T-cell (primary cell): ENCODE data around the gene CRYZ. TPM values are rescaled to one million over a fixed set of nuclear protein-coding genes. Genes with fewer than 3 reads are reported as not detected.

Experiments used
- ATAC-seq, 4 experiments: fragments of 200-7000 bp in 3 of 4; fragments of 150-1000 bp in 1 of 4; cut with Tn5 transposase; replicated peaks in 1 of 4; 1 replicate in 3 of 4; 2 replicates in 1 of 4; pipeline ENCODE4 v1.10.0; 2021; ENCODE audit warnings: moderate library complexity in 3 of 4, mild to moderate bottlenecking in 2 of 4, moderate number of reproducible peaks in 1 of 4
- CTCF ChIA-PET, 2 donors: fragments of 300-600 bp; sonication (Branson Sonifier 250); formaldehyde crosslinking; loops; one replicate each; lab custom pipeline; 2022; ENCODE audit warnings: antibody characterized with exemption in 2 of 2; lab: Charles Lee
- POLR2A ChIA-PET, 2 donors: fragments of 300-600 bp; sonication (Branson Sonifier 250); formaldehyde crosslinking; loops; one replicate each; lab custom pipeline; 2022; ENCODE audit warnings: antibody characterized with exemption in 2 of 2; lab: Charles Lee
- DNase-seq, 35 experiments: peaks; one replicate each; pipeline versions ENCODE4 v3.0.0 to v3.0.0-alpha.2; 2013 to 2023
- H3K27ac ChIP-seq: one replicate; pipeline ENCODE4 v1.5.1; 2013; ENCODE audit warnings: low read length
- H3K27me3 ChIP-seq, 2 experiments: replicated peaks in 1 of 2; 1 replicate in 1 of 2; 2 replicates in 1 of 2; pipeline versions ENCODE4 v1.6.1 to v1.7.0; 2013; ENCODE audit warnings: low read length in 1 of 2, mixed read lengths in 1 of 2; ENCODE audit not compliant: control insufficient read depth in 2 of 2, insufficient read depth in 2 of 2; ENCODE audit errors: extremely low read depth in 1 of 2
- H3K36me3 ChIP-seq, 2 donors: 1 replicate in 1 of 2; 2 replicates in 1 of 2; pipeline versions ENCODE4 v1.6.1 to v1.7.0; 2013; ENCODE audit warnings: low read length in 1 of 2; ENCODE audit not compliant: control insufficient read depth in 2 of 2, insufficient read depth in 1 of 2; ENCODE audit errors: extremely low read depth in 1 of 2
- H3K4me1 ChIP-seq, 2 experiments: 1 replicate in 1 of 2; 2 replicates in 1 of 2; pipeline versions ENCODE4 v1.6.1 to v1.7.0; 2013; ENCODE audit warnings: low read length in 2 of 2, mixed read lengths in 1 of 2; ENCODE audit not compliant: insufficient read depth in 2 of 2, control insufficient read depth in 1 of 2; ENCODE audit errors: extremely low read depth in 1 of 2
- H3K4me3 ChIP-seq, 2 donors: 1 replicate in 1 of 2; 2 replicates in 1 of 2; pipeline versions ENCODE4 v1.5.1 to v1.7.0; 2013; ENCODE audit warnings: mild to moderate bottlenecking in 2 of 2, low read length in 1 of 2, moderate library complexity in 1 of 2; ENCODE audit not compliant: control insufficient read depth in 1 of 2; ENCODE audit errors: extremely low read depth in 1 of 2
- H3K9me3 ChIP-seq: 2 replicates; pipeline ENCODE4 v1.7.0; 2013
- H3K27ac Mint-ChIP-seq, 2 donors: one replicate each; pipeline ENCODE4 v1.8.0; 2020 to 2021; ENCODE audit warnings: mild to moderate bottlenecking in 2 of 2, mixed read lengths in 2 of 2
- H3K27me3 Mint-ChIP-seq, 2 donors: one replicate each; pipeline ENCODE4 v1.8.0; 2021 to 2022; ENCODE audit warnings: mixed read lengths in 2 of 2
- H3K36me3 Mint-ChIP-seq: one replicate; pipeline ENCODE4 v1.8.0; 2021; ENCODE audit warnings: mixed read lengths
- H3K4me1 Mint-ChIP-seq, 3 donors: one replicate each; pipeline ENCODE4 v1.8.0; 2020 to 2022; ENCODE audit warnings: mixed read lengths in 3 of 3, mild to moderate bottlenecking in 1 of 3
- H3K4me3 Mint-ChIP-seq, 3 donors: one replicate each; pipeline ENCODE4 v1.8.0; 2020 to 2022; ENCODE audit warnings: mild to moderate bottlenecking in 3 of 3, mixed read lengths in 3 of 3, moderate library complexity in 3 of 3
- H3K9me3 Mint-ChIP-seq, 3 donors: one replicate each; pipeline ENCODE4 v1.8.0; 2020 to 2022; ENCODE audit warnings: mixed read lengths in 3 of 3
- WGBS: methylation state at CpG from one replicate; pipeline ENCODE4 v1.1.5; 2013; ENCODE audit warnings: missing lambda C conversion rate; ENCODE audit not compliant: insufficient coverage; 5-methylcytosine and 5-hydroxymethylcytosine counted together
- total RNA-seq, 35 experiments: library from RNA in 6 of 35; stranded (reverse) in 6 of 35; fragments of 120-200 nt in 1 of 35; gene quantifications; one replicate each; pipeline versions ENCODE4 v1.2.1 to v1.2.4 and lab custom pipeline; 2013 to 2026

CRYZ gene
- total RNA-seq, 5 donors from 2014 or later (not counting 1 experiment from before 2014, with no cell fraction given), result 13.5 to 22.2 (median 17.3) TPM

DNA sequence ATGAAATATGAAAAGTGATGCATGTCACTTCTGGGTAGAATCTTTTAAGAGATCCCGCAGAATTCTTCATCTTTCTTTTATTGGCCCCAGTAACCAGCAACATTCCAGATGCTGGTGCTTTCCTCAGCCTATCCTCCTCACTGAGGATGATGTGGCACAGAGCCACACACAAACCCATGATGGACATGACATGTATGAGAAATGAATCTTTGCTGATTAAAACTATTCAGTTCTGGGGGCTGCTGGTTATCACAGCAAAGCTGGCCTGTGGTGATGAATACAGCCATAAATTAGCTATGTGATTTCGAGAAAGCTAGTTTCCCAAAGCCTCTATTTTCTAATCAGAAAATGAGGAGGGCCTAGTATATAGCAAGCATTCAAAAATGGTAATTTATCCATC lies 51.0 kb downstream of the CRYZ start:
- Histone ChIP-seq H3K4me1 (no peaks in the 10 kb centered on the region), H3K9me3 (no peaks in the 10 kb centered on the region), H3K27ac (no peak overlapping the region), H3K36me3 (no peaks in the 10 kb centered on the region), H3K4me3 (no peak overlapping the region), H3K27me3 (no peaks in the 10 kb centered on the region)
- H3K27ac Mint-ChIP-seq, result no peak overlapping the region
- no peak for DNase-seq
- CTCF ChIA-PET, result no interaction called here
- no peak for ATAC-seq
- no peaks in the 10 kb centered on the region for H3K9me3 Mint-ChIP-seq
- H3K4me3 Mint-ChIP-seq, result no peak overlapping the region
- no peaks in the 10 kb centered on the region for H3K36me3 Mint-ChIP-seq
- POLR2A ChIA-PET, result no interaction called here
- H3K27me3 Mint-ChIP-seq, result peaks cover 7 to 22% of the 10 kb centered on the region in 2 donors
- 100% methylated on average over 1 of the region's 2 CpGs for WGBS
- H3K4me1 Mint-ChIP-seq, result no peaks in the 10 kb centered on the region

DNA sequence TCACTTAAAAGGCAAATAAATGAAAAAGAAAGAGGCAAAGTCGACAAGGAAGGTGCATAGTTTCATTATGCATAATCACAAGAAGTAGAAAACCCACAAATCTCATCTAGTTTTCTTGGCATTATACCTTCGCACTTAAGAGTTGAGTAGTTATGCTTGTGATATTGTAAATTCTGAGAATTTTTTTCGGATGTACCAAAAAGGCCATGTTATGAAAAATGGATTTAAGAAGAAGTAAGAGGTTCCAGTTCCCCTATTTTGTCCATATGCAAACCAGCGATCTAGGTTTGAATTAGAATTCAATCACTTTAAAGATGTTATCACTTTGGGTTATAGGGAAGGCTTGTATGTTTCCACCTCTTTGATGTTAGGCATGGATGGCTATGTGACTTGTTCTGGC lies 51.4 kb downstream of the CRYZ start:
- no peaks in the 10 kb centered on the region for H3K4me1 Mint-ChIP-seq
- no peaks in the 10 kb centered on the region for H3K27me3 ChIP-seq
- ChIA-PET POLR2A (no interaction called here), CTCF (no interaction called here)
- no peak overlapping the region for H3K27ac Mint-ChIP-seq
- H3K4me1 ChIP-seq, result no peaks in the 10 kb centered on the region
- WGBS, result no CpG with 5 or more reads among the region's 4 CpGs
- H3K36me3 Mint-ChIP-seq, result no peaks in the 10 kb centered on the region
- H3K36me3 ChIP-seq, result no peaks in the 10 kb centered on the region
- DNase-seq (no peak), ATAC-seq (no peak)
- H3K9me3 Mint-ChIP-seq, result no peaks in the 10 kb centered on the region
- no peak overlapping the region for H3K4me3 ChIP-seq
- no peak overlapping the region for H3K4me3 Mint-ChIP-seq
- H3K9me3 ChIP-seq, result no peaks in the 10 kb centered on the region
- peaks cover 7 to 23% of the 10 kb centered on the region in 2 donors for H3K27me3 Mint-ChIP-seq
- no peak overlapping the region for H3K27ac ChIP-seq

DNA sequence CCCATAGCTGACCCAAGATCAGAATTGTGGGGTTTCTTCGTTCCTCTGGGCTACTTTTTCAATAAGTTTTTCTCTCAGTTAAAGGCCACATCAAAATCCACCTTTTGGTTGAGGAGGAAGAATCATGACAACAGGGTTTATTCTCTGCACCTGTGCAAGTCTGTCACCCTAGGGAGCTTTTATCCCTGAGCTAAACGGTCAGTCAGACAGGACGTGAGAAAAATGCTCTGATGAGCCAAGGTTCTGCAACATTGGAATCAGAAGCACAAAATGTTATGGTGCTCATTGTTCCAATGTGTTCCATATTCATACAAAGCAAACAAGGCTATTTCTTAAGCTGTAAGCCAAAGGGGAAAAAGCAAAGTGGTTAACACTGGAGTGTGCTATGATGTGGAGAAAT lies 51.8 kb downstream of the CRYZ start:
- no peak for ATAC-seq
- Histone ChIP-seq H3K27ac (no peak overlapping the region), H3K4me3 (no peak overlapping the region), H3K27me3 (no peaks in the 10 kb centered on the region), H3K36me3 (no peaks in the 10 kb centered on the region), H3K4me1 (no peaks in the 10 kb centered on the region), H3K9me3 (no peaks in the 10 kb centered on the region)
- no peak overlapping the region for H3K4me3 Mint-ChIP-seq
- H3K27me3 Mint-ChIP-seq, result peaks cover 7 to 23% of the 10 kb centered on the region in 2 donors
- ChIA-PET CTCF (interaction anchor here in 1 of 2 donors (0.5 kb wide), 1 partner anchor 1141 kb away, joined by 3 read pairs; no protein-coding TSS in a partner anchor), POLR2A (no interaction called here)
- 64% methylated on average over 2 of the region's 3 CpGs for WGBS
- no peaks in the 10 kb centered on the region for H3K4me1 Mint-ChIP-seq
- no peak overlapping the region for H3K27ac Mint-ChIP-seq
- no peaks in the 10 kb centered on the region for H3K9me3 Mint-ChIP-seq
- H3K36me3 Mint-ChIP-seq, result no peaks in the 10 kb centered on the region
- DNase-seq, result no peak

DNA sequence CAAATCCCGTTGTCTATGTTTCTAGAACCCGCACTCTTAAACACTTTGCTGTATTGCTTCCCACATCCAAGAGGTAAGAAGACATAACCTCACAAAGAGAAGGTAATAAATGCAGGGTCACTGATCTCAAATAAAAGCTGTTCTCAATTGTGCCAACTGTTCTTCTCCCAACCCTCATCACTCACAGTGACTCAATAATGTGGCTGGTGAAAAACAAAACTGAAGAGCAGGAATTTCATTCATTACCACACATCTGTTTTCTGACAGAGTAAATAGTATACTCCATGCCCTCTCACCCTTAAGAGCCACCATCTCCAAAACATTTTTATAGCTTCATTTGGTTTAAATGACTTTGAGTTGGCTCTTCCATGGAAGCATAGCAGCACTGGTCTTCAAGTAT lies 53.0 kb downstream of the CRYZ start:
- Histone ChIP-seq H3K4me1 (no peaks in the 10 kb centered on the region), H3K4me3 (no peak overlapping the region), H3K27me3 (no peaks in the 10 kb centered on the region), H3K27ac (no peak overlapping the region), H3K36me3 (no peaks in the 10 kb centered on the region), H3K9me3 (no peaks in the 10 kb centered on the region)
- no peaks in the 10 kb centered on the region for H3K36me3 Mint-ChIP-seq
- ATAC-seq (no peak), DNase-seq (no peak)
- peaks cover 13 to 33% of the 10 kb centered on the region in 2 donors for H3K27me3 Mint-ChIP-seq
- ChIA-PET CTCF (no interaction called here), POLR2A (no interaction called here)
- H3K4me1 Mint-ChIP-seq, result no peaks in the 10 kb centered on the region
- 94% methylated on average over 2 of the region's 2 CpGs for WGBS
- H3K27ac Mint-ChIP-seq, result no peak overlapping the region
- no peaks in the 10 kb centered on the region for H3K9me3 Mint-ChIP-seq
- no peak overlapping the region for H3K4me3 Mint-ChIP-seq

DNA sequence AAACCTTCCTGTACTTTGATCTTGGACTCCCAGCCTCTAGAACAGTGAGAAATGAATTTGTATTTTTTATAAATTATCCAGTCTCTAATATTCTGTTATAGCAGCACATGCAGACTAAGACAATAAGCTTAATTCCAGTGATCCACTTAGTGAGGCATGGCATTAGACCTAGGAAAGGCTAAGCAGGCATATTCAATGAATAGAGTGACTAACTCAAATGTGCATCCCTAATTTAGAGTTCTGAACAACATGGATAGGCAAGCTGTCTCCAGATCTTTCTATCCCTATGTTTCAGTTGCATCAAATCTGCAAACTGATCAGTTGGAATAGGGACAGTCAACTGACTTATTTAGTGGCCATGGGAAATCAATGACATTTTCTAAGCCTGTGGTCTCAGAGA lies 54.9 kb downstream of the CRYZ start:
- Histone ChIP-seq H3K36me3 (no peaks in the 10 kb centered on the region), H3K27me3 (peaks cover 5 to 11% of the 10 kb centered on the region in 2 experiments), H3K4me3 (no peak overlapping the region), H3K27ac (no peak overlapping the region), H3K9me3 (no peaks in the 10 kb centered on the region), H3K4me1 (no peaks in the 10 kb centered on the region)
- no peak for ATAC-seq
- Mint-ChIP-seq H3K27me3 (peaks cover 28 to 41% of the 10 kb centered on the region in 2 donors), H3K27ac (no peak overlapping the region), H3K9me3 (no peaks in the 10 kb centered on the region), H3K36me3 (no peaks in the 10 kb centered on the region), H3K4me1 (peaks cover 3 to 6% (median 4%) of the 10 kb centered on the region in 3 donors), H3K4me3 (no peak overlapping the region)
- no peak for DNase-seq
- POLR2A ChIA-PET, result no interaction called here
- CTCF ChIA-PET, result interaction anchor here in 1 of 2 donors (0.5 to 1.0 kb wide), 2 partner anchors 60 to 572 kb away, joined by 3 read pairs; no protein-coding TSS in a partner anchor

DNA sequence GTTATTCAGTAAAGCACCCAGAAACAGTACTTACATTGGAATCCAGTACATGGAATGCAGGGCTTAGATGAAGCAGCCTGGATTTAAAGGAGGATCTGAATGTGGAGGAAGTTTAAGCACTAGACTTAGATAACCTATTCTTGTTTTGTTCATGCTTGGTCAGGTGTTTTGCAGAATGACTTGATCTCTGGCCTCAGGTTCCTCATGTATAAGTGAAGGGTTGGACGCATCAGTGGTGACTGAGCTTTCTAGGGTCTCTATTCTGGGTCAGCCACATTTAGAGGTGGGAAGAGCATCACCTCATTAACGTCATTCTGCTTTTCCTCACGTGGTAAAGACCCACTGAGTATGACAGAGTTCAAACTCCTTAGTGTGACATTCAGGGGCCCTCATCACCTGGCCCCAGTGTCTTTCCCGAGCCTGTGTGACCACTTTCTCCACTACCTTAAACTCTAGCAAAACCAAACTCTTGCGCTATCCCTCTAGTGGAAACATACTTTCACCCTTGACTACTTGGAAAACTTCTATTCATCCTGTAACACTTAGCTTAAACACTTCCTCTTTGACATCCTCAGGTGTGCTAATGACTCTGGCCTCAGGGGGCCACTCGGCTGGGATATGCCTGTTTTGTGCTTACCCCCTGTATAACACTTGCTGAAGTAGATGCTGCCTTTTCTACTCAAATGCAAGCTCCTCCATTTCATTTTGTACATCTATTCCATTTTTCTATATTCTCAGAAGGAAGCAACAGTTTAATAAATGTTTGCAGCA lies 58.4 kb downstream of the CRYZ start:
- DNase-seq, result no peak
- ChIA-PET POLR2A (no interaction called here), CTCF (no interaction called here)

More for the DNA sequence above, 58.4 kb downstream of the CRYZ start:
- no peak overlapping the region for H3K4me3 Mint-ChIP-seq
- Histone ChIP-seq H3K27me3 (peaks cover 5 to 11% of the 10 kb centered on the region in 2 experiments), H3K9me3 (no peaks in the 10 kb centered on the region), H3K27ac (no peak overlapping the region), H3K4me1 (no peaks in the 10 kb centered on the region), H3K4me3 (no peak overlapping the region), H3K36me3 (no peaks in the 10 kb centered on the region)
- no peak overlapping the region for H3K27ac Mint-ChIP-seq
- ATAC-seq, result no peak
- no peaks in the 10 kb centered on the region for H3K36me3 Mint-ChIP-seq
- H3K9me3 Mint-ChIP-seq, result peaks cover 6 to 12% (median 11%) of the 10 kb centered on the region in 3 donors
- peaks cover 4 to 6% (median 4%) of the 10 kb centered on the region in 3 donors for H3K4me1 Mint-ChIP-seq
- 58% methylated on average over 5 of the region's 6 CpGs for WGBS
- H3K27me3 Mint-ChIP-seq, result peaks cover 34 to 48% of the 10 kb centered on the region in 2 donors
